Measurements from ENCODE around the gene LCE7A. TPM values are rescaled to one million over a fixed set of nuclear protein-coding genes. Genes with fewer than 3 reads are reported as not detected.

LCE7A gene
- polyA plus RNA-seq, 4 donors = not detected

Other genes with a start within 250 kb of the LCE7A start
- gene LCE3B, start 246.2 kb upstream of the LCE7A start, polyA plus RNA-seq (ENCODE audit: insufficient read length in 4 of 4) = not detected
- gene LCE3A, start 236.9 kb upstream of the LCE7A start, polyA plus RNA-seq (ENCODE audit: insufficient read length in 4 of 4) = not detected
- not detected for gene LCE2D, start 196.6 kb upstream of the LCE7A start, polyA plus RNA-seq (ENCODE audit: insufficient read length in 4 of 4)
- gene LCE2C, start 184.7 kb upstream of the LCE7A start, polyA plus RNA-seq (ENCODE audit: insufficient read length in 4 of 4) = not detected
- not detected for gene LCE2B, start 173.9 kb upstream of the LCE7A start, polyA plus RNA-seq (ENCODE audit: insufficient read length in 4 of 4)
- gene LCE2A, start 161.7 kb upstream of the LCE7A start, polyA plus RNA-seq (ENCODE audit: insufficient read length in 4 of 4) = not detected
- gene LCE4A, start 151.8 kb upstream of the LCE7A start, polyA plus RNA-seq (ENCODE audit: insufficient read length in 4 of 4) = not detected
- not detected for gene KPRP, start 102.0 kb upstream of the LCE7A start, polyA plus RNA-seq (ENCODE audit: insufficient read length in 4 of 4)
- gene LCE1F, start 84.9 kb upstream of the LCE7A start, polyA plus RNA-seq (ENCODE audit: insufficient read length in 4 of 4) = not detected
- gene LCE1E, start 73.7 kb upstream of the LCE7A start, polyA plus RNA-seq (ENCODE audit: insufficient read length in 4 of 4) = not detected
- not detected for gene LCE1D, start 63.3 kb upstream of the LCE7A start, polyA plus RNA-seq (ENCODE audit: insufficient read length in 4 of 4)
- not detected for gene LCE1C, start 53.3 kb upstream of the LCE7A start, polyA plus RNA-seq (ENCODE audit: insufficient read length in 4 of 4)
- gene LCE1B, start 48.0 kb upstream of the LCE7A start, polyA plus RNA-seq (ENCODE audit: insufficient read length in 4 of 4) = not detected
- not detected for gene LCE1A, start 32.5 kb upstream of the LCE7A start, polyA plus RNA-seq (ENCODE audit: insufficient read length in 4 of 4)
- gene LCE6A, start 17.1 kb upstream of the LCE7A start, polyA plus RNA-seq (ENCODE audit: insufficient read length in 4 of 4) = not detected
- not detected for gene SMCP, start 18.3 kb downstream of the LCE7A start, polyA plus RNA-seq (ENCODE audit: insufficient read length in 4 of 4)
- under 1 TPM in 3 of 4 donors, not detected in 1; 0.24 to 0.67 (median 0.55) TPM for gene IVL, start 48.5 kb downstream of the LCE7A start, polyA plus RNA-seq (ENCODE audit: insufficient read length in 4 of 4)
- gene SPRR5, start 87.2 kb downstream of the LCE7A start, polyA plus RNA-seq (ENCODE audit: insufficient read length in 4 of 4) = not detected
- not detected for gene SPRR4, start 110.7 kb downstream of the LCE7A start, polyA plus RNA-seq (ENCODE audit: insufficient read length in 4 of 4)
- under 1 TPM in 1 of 4 donors, not detected in 3; 0.21 TPM for gene SPRR1A, start 124.1 kb downstream of the LCE7A start, polyA plus RNA-seq (ENCODE audit: insufficient read length in 4 of 4)
- under 1 TPM in 2 of 4 donors, not detected in 2; 0.18 to 0.49 TPM for gene SPRR3, start 141.8 kb downstream of the LCE7A start, polyA plus RNA-seq (ENCODE audit: insufficient read length in 4 of 4)
- gene SPRR1B, start 171.2 kb downstream of the LCE7A start, polyA plus RNA-seq (ENCODE audit: insufficient read length in 4 of 4) = not detected
- gene SPRR2D, start 181.1 kb downstream of the LCE7A start, polyA plus RNA-seq (ENCODE audit: insufficient read length in 4 of 4) = not detected
- gene SPRR2A, start 197.5 kb downstream of the LCE7A start, polyA plus RNA-seq (ENCODE audit: insufficient read length in 4 of 4) = under 1 TPM in 1 of 4 donors, not detected in 3; 0.09 TPM
- gene SPRR2B, start 211.6 kb downstream of the LCE7A start, polyA plus RNA-seq (ENCODE audit: insufficient read length in 4 of 4) = under 1 TPM in 1 of 4 donors, not detected in 3; 0.17 TPM
- gene SPRR2E, start 234.5 kb downstream of the LCE7A start, polyA plus RNA-seq (ENCODE audit: insufficient read length in 4 of 4) = not detected

All from right renal pelvis (tissue), 4 donors.